PFSK-1 (cell line): ENCODE results near the gene HLCS.

Experiments
- FOXP2 ChIP-seq: optimal IDR thresholded peaks from 2 replicates; pipeline ENCODE3; 2011; ENCODE audit warnings: borderline replicate concordance, control low read depth, inconsistent platforms; ENCODE audit not compliant: insufficient read depth; ENCODE audit errors: extremely low read length, extremely low read depth
- POLR2AphosphoS5 ChIP-seq: IDR thresholded peaks from 2 replicates; pipeline ENCODE4 v1.6.1; 2012; ENCODE audit warnings: low read depth, mild to moderate bottlenecking, control low read depth, low read length, moderate library complexity
- REST ChIP-seq, 2 experiments: IDR thresholded peaks; 2 replicates each; pipeline versions ENCODE4 v1.6.1 to v1.8.0; 2011 to 2012; ENCODE audit warnings: low read depth in 2 of 2, low read length in 2 of 2, control low read depth in 1 of 2, inconsistent platforms in 1 of 2, mild to moderate bottlenecking in 1 of 2, moderate library complexity in 1 of 2; ENCODE audit not compliant: insufficient read depth in 1 of 2
- SIN3A ChIP-seq: IDR thresholded peaks from 2 replicates; pipeline ENCODE4 v1.6.1; 2012; ENCODE audit warnings: mild to moderate bottlenecking, low read length, moderate library complexity, borderline replicate concordance; ENCODE audit not compliant: insufficient read depth
- TAF1 ChIP-seq: IDR thresholded peaks from 2 replicates; pipeline ENCODE4 v1.6.1; 2012; ENCODE audit warnings: low read length, control low read depth, borderline replicate concordance; ENCODE audit not compliant: insufficient read depth

Gene HLCS

GRCh38 chr21:36719614-36720013 is 246.9 kb downstream of the HLCS start:
- TF ChIP-seq REST (IDR thresholded peaks at IDR 0.05; ENCODE audit: insufficient read depth in 1 of 2, low read depth in 2 of 2, low read length in 2 of 2) = no peak
- no peak for TF ChIP-seq TAF1
- TF ChIP-seq SIN3A = no peak
- no peak for TF ChIP-seq FOXP2
- TF ChIP-seq POLR2AphosphoS5 = no peak

DNA sequence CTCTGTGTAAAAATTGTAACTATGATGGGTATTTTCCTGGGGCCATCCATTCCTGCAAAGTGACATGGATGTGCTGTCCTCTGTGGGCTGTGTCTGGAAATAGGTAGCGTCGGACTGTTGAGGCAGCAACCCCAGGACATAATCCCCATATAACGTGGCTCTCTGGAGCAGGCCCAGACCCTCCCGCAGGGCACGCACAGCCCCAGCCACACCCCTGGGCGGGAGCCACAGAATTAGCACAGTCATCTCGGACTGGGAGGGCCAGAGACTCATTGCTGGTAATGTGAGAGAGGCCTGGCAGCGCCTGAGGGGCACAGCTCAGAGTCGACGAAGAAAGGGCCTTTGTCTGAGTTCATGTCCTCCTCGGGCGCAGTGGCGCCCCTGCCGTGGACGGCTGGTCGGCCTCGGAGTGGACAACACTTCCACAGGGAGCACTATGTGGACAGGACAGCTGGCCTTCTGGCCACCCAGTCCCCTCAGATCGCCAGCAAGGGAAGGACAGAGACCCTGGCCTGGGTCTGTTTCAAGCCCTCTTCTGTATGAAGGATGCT is 247.4 kb downstream of the HLCS start:
- TF ChIP-seq FOXP2 (no peak), SIN3A (no peak), TAF1 (no peak), POLR2AphosphoS5 (no peak), REST (IDR thresholded peaks at IDR 0.05; ENCODE audit: insufficient read depth in 1 of 2, low read depth in 2 of 2, low read length in 2 of 2) (no peak)

DNA sequence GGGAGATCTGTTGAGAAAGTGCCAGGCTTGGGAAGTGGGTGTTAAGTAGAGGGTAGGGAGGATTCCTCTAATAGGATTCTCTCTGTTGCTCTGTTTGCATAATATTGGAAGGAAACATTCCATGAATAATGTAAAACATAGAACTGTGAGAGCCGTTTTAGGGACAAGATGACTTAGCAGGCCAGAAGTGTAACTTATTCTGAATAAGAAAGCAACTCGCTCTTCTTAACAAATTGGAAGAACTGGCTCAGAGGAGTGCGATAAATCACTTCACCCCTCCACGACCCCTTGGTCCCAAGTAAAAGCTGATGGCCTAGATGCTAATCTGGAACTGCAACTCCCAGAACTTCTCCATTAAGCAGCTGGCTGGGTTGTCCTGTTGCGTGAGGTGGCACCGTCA is 248.5 kb downstream of the HLCS start:
- no peak for TF ChIP-seq TAF1
- TF ChIP-seq POLR2AphosphoS5 = no peak
- no peak for TF ChIP-seq FOXP2
- no peak for TF ChIP-seq SIN3A
- no peak for TF ChIP-seq REST (IDR thresholded peaks at IDR 0.05; ENCODE audit: insufficient read depth in 1 of 2, low read depth in 2 of 2, low read length in 2 of 2)

- TF ChIP-seq FOXP2 = no peak
- TF ChIP-seq POLR2AphosphoS5 = no peak
Measured at GRCh38 chr21:36716836-36717235, 249.6 kb downstream of the HLCS start.

GRCh38 chr21:36716387-36716786 is 250.1 kb downstream of the HLCS start:
- no peak for TF ChIP-seq SIN3A
- no peak for TF ChIP-seq REST (IDR thresholded peaks at IDR 0.05; ENCODE audit: insufficient read depth in 1 of 2, low read depth in 2 of 2, low read length in 2 of 2)
- no peak for TF ChIP-seq POLR2AphosphoS5
- TF ChIP-seq FOXP2 = no peak
- TF ChIP-seq TAF1 = no peak

DNA sequence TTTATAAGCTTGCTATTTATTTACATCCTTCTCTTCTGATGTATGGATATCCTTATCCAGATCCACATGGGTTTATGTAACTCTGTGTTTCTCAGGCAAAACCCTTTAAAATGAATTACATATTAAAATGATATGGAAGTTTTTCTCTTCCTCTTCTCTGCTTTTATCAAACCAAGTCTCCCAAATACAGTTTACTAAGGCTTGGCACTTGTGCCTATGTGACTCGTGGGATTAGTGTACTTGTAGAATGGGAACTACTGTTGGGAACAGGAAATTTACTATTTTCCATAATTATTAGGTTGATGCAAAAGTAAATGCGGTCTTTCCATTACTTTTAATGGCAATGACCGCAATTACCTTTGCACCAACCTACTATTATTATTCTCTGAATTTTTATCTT is 252.7 kb downstream of the HLCS start:
- TF ChIP-seq FOXP2 (no peak), SIN3A (no peak), TAF1 (no peak), REST (IDR thresholded peaks at IDR 0.05; ENCODE audit: insufficient read depth in 1 of 2, low read depth in 2 of 2, low read length in 2 of 2) (no peak), POLR2AphosphoS5 (no peak)
